ENCODE results near the gene LARGE2.

The LARGE2 gene

GRCh38 chr11:45889555-45889954, 32.9 kb upstream of the LARGE2 start:
- no peak for TF ChIP-seq CTCF (IDR thresholded peaks at IDR 0.05; ENCODE audit: low read depth, low read length, missing control alignments)
- no peak for DNase-seq (ENCODE audit: low read depth)
- no peak overlapping the region for H3K4me3 ChIP-seq (ENCODE audit: low read depth, low read length)

- TF ChIP-seq CTCF (IDR thresholded peaks at IDR 0.05; ENCODE audit: low read depth, low read length, missing control alignments) = no peak
- H3K4me3 ChIP-seq (ENCODE audit: low read depth, low read length) = no peak overlapping the region
- DNase-seq (ENCODE audit: low read depth) = no peak
Measured at GRCh38 chr11:45889966-45890365, 32.5 kb upstream of the LARGE2 start.

GRCh38 chr11:45890886-45891550, 31.4 kb upstream of the LARGE2 start:
- no peak for DNase-seq (ENCODE audit: low read depth)
- H3K4me3 ChIP-seq (ENCODE audit: low read depth, low read length) = no peak overlapping the region
- no peak for TF ChIP-seq CTCF (IDR thresholded peaks at IDR 0.05; ENCODE audit: low read depth, low read length, missing control alignments)

- H3K4me3 ChIP-seq (ENCODE audit: low read depth, low read length) = no peak overlapping the region
- no peak for TF ChIP-seq CTCF (IDR thresholded peaks at IDR 0.05; ENCODE audit: low read depth, low read length, missing control alignments)
- no peak for DNase-seq (ENCODE audit: low read depth)
Measured at GRCh38 chr11:45892856-45893255, 29.6 kb upstream of the LARGE2 start.

- DNase-seq (ENCODE audit: low read depth) = no peak
- TF ChIP-seq CTCF (IDR thresholded peaks at IDR 0.05; ENCODE audit: low read depth, low read length, missing control alignments) = no peak
Measured at GRCh38 chr11:45894555-45895247, 27.8 kb upstream of the LARGE2 start.

GRCh38 chr11:45895553-45896259, 26.8 kb upstream of the LARGE2 start:
- no peak for TF ChIP-seq CTCF (IDR thresholded peaks at IDR 0.05; ENCODE audit: low read depth, low read length, missing control alignments)
- no peak overlapping the region for H3K4me3 ChIP-seq (ENCODE audit: low read depth, low read length)
- DNase-seq (ENCODE audit: low read depth) = no peak

More at GRCh38 chr11:45894555-45895247, 27.8 kb upstream of the LARGE2 start:
- H3K4me3 ChIP-seq (ENCODE audit: low read depth, low read length) = no peak overlapping the region
